Measurements from ENCODE around the gene ANO5. TPM values are rescaled to one million over a fixed set of nuclear protein-coding genes. Genes with fewer than 3 reads are reported as not detected.
A peak's percentile ranks its signal among the peaks of the same experiment; 100 is the strongest.

The ANO5 gene
- total RNA-seq, 1 donor from 2014 or later, result 6.2 TPM

GRCh38 chr11:22190827-22191463 is 1.9 kb upstream of the ANO5 start:
- TF ChIP-seq CTCF (IDR thresholded peaks at IDR 0.05; ENCODE audit: unreplicated experiment), result no peak
- Mint-ChIP-seq H3K27me3 (peaks cover 5% of the 10 kb centered on the region), H3K36me3 (ENCODE audit: insufficient read depth) (no peaks in the 10 kb centered on the region), H3K4me1 (ENCODE audit: low read depth) (peaks cover 8% of the 10 kb centered on the region), H3K27ac (no peak overlapping the region), H3K9me3 (ENCODE audit: low read depth) (no peaks in the 10 kb centered on the region), H3K4me3 (ENCODE audit: low read depth) (peak overlapping the region; percentile 22)
- no peak for DNase-seq (ENCODE audit: low spot score, unreplicated experiment)

- Mint-ChIP-seq H3K9me3 (ENCODE audit: low read depth) (no peaks in the 10 kb centered on the region), H3K4me1 (ENCODE audit: low read depth) (peaks cover 8% of the 10 kb centered on the region), H3K36me3 (ENCODE audit: insufficient read depth) (no peaks in the 10 kb centered on the region), H3K4me3 (ENCODE audit: low read depth) (peak overlapping the region; percentile 96), H3K27me3 (peaks cover 5% of the 10 kb centered on the region), H3K27ac (peak overlapping the region; percentile 94)
- peak; percentile 36 for DNase-seq (ENCODE audit: low spot score, unreplicated experiment)
- peak; percentile 59 for TF ChIP-seq CTCF (IDR thresholded peaks at IDR 0.05; ENCODE audit: unreplicated experiment)
Measured at GRCh38 chr11:22192289-22192641, 620 bp upstream of the ANO5 start.

- H3K27me3 Mint-ChIP-seq, result peaks cover 5% of the 10 kb centered on the region
Measured at GRCh38 chr11:22193348-22194051, 615 bp downstream of the ANO5 start.

GRCh38 chr11:22194306-22194705 is 1.4 kb downstream of the ANO5 start:
- H3K4me1 Mint-ChIP-seq (ENCODE audit: low read depth), result peaks cover 8% of the 10 kb centered on the region
- peak overlapping the region; percentile 60 for H3K27ac Mint-ChIP-seq
- H3K27me3 Mint-ChIP-seq, result peaks cover 5% of the 10 kb centered on the region
- no peaks in the 10 kb centered on the region for H3K9me3 Mint-ChIP-seq (ENCODE audit: low read depth)
- no peak for DNase-seq (ENCODE audit: low spot score, unreplicated experiment)
- no peaks in the 10 kb centered on the region for H3K36me3 Mint-ChIP-seq (ENCODE audit: insufficient read depth)
- H3K4me3 Mint-ChIP-seq (ENCODE audit: low read depth), result peak overlapping the region; percentile 96
- TF ChIP-seq CTCF (IDR thresholded peaks at IDR 0.05; ENCODE audit: unreplicated experiment), result no peak

More at GRCh38 chr11:22193348-22194051, 615 bp downstream of the ANO5 start:
- no peak for TF ChIP-seq CTCF (IDR thresholded peaks at IDR 0.05; ENCODE audit: unreplicated experiment)
- H3K27ac Mint-ChIP-seq, result peak overlapping the region; percentile 94
- peak; percentile 16 for DNase-seq (ENCODE audit: low spot score, unreplicated experiment)
- no peaks in the 10 kb centered on the region for H3K36me3 Mint-ChIP-seq (ENCODE audit: insufficient read depth)
- H3K9me3 Mint-ChIP-seq (ENCODE audit: low read depth), result no peaks in the 10 kb centered on the region
- peaks cover 8% of the 10 kb centered on the region for H3K4me1 Mint-ChIP-seq (ENCODE audit: low read depth)
- H3K4me3 Mint-ChIP-seq (ENCODE audit: low read depth), result peak overlapping the region; percentile 96

GRCh38 chr11:22194907-22195306 is 2.0 kb downstream of the ANO5 start:
- peak overlapping the region; percentile 96 for H3K4me3 Mint-ChIP-seq (ENCODE audit: low read depth)
- H3K36me3 Mint-ChIP-seq (ENCODE audit: insufficient read depth), result no peaks in the 10 kb centered on the region
- peaks cover 5% of the 10 kb centered on the region for H3K27me3 Mint-ChIP-seq
- peak; percentile 18 for TF ChIP-seq CTCF (IDR thresholded peaks at IDR 0.05; ENCODE audit: unreplicated experiment)
- DNase-seq (ENCODE audit: low spot score, unreplicated experiment), result no peak
- H3K9me3 Mint-ChIP-seq (ENCODE audit: low read depth), result no peaks in the 10 kb centered on the region
- H3K4me1 Mint-ChIP-seq (ENCODE audit: low read depth), result peaks cover 8% of the 10 kb centered on the region
- no peak overlapping the region for H3K27ac Mint-ChIP-seq

All from progenitor cell of endocrine pancreas (in vitro differentiated cells).